ENCODE results near the gene ALOXE3.
A peak's percentile ranks its signal among the peaks of the same experiment; 100 is the strongest.

Gene ALOXE3

DNA sequence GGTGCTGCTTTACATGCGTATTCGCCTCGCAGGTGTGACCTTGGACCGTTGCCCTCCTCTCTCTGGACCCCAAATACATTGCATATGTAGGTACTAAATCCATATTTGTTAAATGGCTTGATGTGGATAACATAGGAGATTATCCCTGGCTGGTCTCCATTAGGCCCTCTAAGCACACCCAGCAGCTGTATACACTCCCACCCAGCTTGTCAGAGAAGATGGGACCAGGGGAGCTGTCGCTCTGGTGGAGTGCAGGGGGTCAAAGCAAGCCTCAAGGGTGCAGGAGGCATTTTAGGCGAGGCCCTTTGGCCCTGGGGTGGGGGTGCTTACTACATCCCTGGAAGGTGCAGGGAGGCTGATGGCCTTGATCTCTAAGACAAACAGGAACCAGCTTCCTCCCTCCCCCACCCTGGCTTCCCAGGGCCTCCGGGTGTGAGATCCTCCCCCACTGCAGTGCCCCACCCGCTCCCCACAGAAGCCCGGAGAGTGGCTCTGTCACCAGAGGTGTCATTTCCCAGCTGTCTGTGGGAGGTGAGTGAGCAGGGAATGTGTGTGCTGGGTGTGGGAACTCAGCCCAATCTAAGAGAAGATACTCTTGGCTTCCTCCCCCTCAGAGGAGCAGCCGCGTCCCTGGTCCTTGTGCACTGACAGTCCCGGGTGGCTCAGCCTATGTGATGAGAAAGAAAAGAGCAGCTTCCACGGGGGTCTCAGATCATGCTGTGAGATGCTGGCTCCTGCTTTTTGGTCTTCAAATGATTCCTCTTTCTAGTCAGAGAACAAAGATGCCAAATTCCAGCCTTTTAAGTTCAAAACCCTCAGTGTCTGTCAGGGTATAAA lies 45.9 kb upstream of the ALOXE3 start:
- Histone ChIP-seq H3K27ac (ENCODE audit: poor library complexity, severe bottlenecking) (peak overlapping the region; percentile 73), H3K9me3 (ENCODE audit: severe bottlenecking) (no peaks in the 10 kb centered on the region), H3K36me3 (ENCODE audit: low read depth) (peaks cover 25% of the 10 kb centered on the region), H3K4me3 (ENCODE audit: severe bottlenecking) (no peak overlapping the region), H3K4me1 (ENCODE audit: insufficient read depth, poor library complexity, severe bottlenecking) (peaks cover 18% of the 10 kb centered on the region), H3K27me3 (ENCODE audit: insufficient read depth, poor library complexity, severe bottlenecking) (no peaks in the 10 kb centered on the region)
- TF ChIP-seq, protein P1, sequence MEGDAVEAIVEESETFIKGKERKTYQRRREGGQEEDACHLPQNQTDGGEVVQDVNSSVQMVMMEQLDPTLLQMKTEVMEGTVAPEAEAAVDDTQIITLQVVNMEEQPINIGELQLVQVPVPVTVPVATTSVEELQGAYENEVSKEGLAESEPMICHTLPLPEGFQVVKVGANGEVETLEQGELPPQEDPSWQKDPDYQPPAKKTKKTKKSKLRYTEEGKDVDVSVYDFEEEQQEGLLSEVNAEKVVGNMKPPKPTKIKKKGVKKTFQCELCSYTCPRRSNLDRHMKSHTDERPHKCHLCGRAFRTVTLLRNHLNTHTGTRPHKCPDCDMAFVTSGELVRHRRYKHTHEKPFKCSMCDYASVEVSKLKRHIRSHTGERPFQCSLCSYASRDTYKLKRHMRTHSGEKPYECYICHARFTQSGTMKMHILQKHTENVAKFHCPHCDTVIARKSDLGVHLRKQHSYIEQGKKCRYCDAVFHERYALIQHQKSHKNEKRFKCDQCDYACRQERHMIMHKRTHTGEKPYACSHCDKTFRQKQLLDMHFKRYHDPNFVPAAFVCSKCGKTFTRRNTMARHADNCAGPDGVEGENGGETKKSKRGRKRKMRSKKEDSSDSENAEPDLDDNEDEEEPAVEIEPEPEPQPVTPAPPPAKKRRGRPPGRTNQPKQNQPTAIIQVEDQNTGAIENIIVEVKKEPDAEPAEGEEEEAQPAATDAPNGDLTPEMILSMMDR (IDR thresholded peaks at IDR 0.05; ENCODE audit: poor library complexity, severe bottlenecking), result no peak
- ATAC-seq (ENCODE audit: low read depth) (peak; percentile 36; the same call in 2 of the 3 replicates), DNase-seq (ENCODE audit: low spot score) (no peak)

DNA sequence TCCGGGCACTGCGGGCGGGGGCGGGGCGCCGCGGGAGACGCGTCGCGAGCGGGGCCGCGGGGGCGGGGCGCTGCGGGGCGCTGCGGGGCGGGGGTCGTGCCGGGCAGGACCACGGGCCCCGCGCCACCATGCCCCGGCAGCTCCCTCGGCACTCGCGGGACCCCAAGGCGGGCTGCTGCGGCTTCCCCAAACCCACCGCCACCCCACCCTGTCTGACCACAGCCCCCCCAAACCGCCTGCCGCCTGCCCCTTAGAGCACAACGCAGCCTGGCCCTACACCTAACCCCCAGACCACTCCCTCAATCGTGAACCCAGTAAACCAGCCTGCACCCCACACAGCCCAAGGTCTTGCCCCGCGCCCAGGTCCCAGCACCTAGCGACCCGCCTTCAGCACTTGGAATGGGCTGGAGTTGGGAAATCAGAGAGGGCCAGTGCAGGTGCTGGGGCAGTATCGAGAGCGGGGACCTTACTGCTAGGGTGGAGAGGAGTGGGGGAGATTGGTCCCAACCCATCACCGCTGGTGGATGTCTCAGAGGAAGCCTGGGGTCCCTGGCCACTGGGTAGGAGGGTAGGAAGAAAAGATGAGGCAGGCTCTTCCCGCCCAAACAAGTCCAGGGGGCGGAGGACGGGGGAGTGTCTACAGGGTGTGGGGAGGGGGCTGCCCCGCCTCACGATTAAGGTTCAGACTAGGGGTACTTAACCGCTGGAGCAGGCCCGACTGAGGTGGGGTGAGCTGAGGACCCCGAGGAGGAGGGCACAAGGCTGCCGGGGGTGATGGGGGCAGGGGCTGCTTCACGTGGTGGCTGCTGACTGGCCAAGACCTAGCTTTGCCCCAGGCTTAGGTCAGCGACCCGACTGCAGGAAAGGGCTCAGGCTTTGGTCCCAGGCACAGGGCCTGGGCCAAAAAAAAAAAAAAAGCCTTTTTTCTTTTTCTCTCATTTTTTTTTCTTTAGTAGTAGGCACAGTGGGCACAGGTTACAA lies 45.0 kb upstream of the ALOXE3 start:
- TF ChIP-seq, protein P1 (IDR thresholded peaks at IDR 0.05; ENCODE audit: poor library complexity, severe bottlenecking), result no peak
- peaks cover 29% of the 10 kb centered on the region for H3K36me3 ChIP-seq (ENCODE audit: low read depth)
- peak; percentile 23; the same call in 1 of the 3 replicates for ATAC-seq (ENCODE audit: low read depth)
- peak overlapping the region; percentile 93 for H3K4me3 ChIP-seq (ENCODE audit: severe bottlenecking)
- no peaks in the 10 kb centered on the region for H3K9me3 ChIP-seq (ENCODE audit: severe bottlenecking)
- no peak for DNase-seq (ENCODE audit: low spot score)
- H3K4me1 ChIP-seq (ENCODE audit: insufficient read depth, poor library complexity, severe bottlenecking), result peaks cover 18% of the 10 kb centered on the region
- peak overlapping the region; percentile 73 for H3K27ac ChIP-seq (ENCODE audit: poor library complexity, severe bottlenecking)
- H3K27me3 ChIP-seq (ENCODE audit: insufficient read depth, poor library complexity, severe bottlenecking), result no peaks in the 10 kb centered on the region

- peaks cover 31% of the 10 kb centered on the region for H3K36me3 ChIP-seq (ENCODE audit: low read depth)
- H3K4me1 ChIP-seq (ENCODE audit: insufficient read depth, poor library complexity, severe bottlenecking), result peaks cover 18% of the 10 kb centered on the region
- H3K4me3 ChIP-seq (ENCODE audit: severe bottlenecking), result peak within 1 kb of the TSS; percentile 93
- H3K27me3 ChIP-seq (ENCODE audit: insufficient read depth, poor library complexity, severe bottlenecking), result no peaks in the 10 kb centered on the region
- TF ChIP-seq, protein P1 (IDR thresholded peaks at IDR 0.05; ENCODE audit: poor library complexity, severe bottlenecking), result no peak
- H3K9me3 ChIP-seq (ENCODE audit: severe bottlenecking), result no peaks in the 10 kb centered on the region
- H3K27ac ChIP-seq (ENCODE audit: poor library complexity, severe bottlenecking), result peak within 1 kb of the TSS; percentile 73
- ATAC-seq (ENCODE audit: low read depth) (peak; percentile 51), DNase-seq (ENCODE audit: low spot score) (no peak)
These were observed 44.1 kb upstream of the ALOXE3 start, which contains the start of gene VAMP2 for GRCh38 chr17:8162233-8162996. TSS of gene VAMP2 (minus strand) at chr17:8162948. CDS start at chr17:8162879, 69 bp downstream.

DNA sequence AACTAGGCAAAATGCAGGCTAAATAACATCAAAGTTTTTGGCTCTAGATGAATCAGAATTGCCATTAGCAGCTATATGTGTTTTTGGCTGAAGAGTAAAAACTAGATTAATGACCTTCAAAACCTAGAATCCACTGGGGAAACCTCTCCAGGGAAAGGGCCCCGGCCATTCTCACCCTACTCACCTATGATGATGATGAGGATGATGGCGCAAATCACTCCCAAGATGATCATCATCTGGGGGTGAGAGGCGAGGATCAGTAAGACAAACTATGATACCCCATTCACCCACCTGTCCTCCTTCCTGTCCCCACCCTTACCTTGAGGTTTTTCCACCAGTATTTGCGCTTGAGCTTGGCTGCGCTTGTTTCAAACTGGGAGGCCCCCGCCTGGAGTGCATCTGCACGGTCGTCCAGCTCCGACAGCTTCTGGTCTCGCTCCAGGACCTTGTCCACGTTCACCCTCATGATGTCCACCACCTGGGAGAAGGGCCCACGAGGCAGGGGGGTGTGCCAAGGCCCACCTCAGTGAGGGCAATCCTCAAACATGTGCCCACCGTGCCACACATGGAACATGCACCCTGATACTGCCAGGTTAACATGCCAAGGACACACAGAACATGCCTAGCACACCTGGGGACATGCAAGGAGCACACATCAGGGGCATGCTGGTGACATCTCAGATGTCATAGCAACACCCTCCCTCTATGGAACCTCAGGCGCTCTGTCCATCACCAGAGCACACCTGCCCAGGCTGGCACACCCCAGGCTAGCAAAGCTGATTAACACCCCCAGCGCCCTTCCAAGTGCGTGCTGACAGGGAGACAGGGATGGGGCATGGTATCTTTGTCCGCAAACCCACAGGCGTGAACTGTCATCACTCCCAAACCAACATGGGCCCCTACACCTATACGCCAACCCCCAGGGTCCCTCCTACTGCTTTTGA lies 43.2 kb upstream of the ALOXE3 start:
- Histone ChIP-seq H3K36me3 (ENCODE audit: low read depth) (peaks cover 31% of the 10 kb centered on the region), H3K27ac (ENCODE audit: poor library complexity, severe bottlenecking) (peak overlapping the region; percentile 73), H3K9me3 (ENCODE audit: severe bottlenecking) (no peaks in the 10 kb centered on the region), H3K4me3 (ENCODE audit: severe bottlenecking) (peak overlapping the region; percentile 93), H3K4me1 (ENCODE audit: insufficient read depth, poor library complexity, severe bottlenecking) (peaks cover 18% of the 10 kb centered on the region), H3K27me3 (ENCODE audit: insufficient read depth, poor library complexity, severe bottlenecking) (no peaks in the 10 kb centered on the region)
- TF ChIP-seq, protein P1 (IDR thresholded peaks at IDR 0.05; ENCODE audit: poor library complexity, severe bottlenecking), result no peak
- ATAC-seq (ENCODE audit: low read depth) (no peak), DNase-seq (ENCODE audit: low spot score) (no peak)

Measured in RWPE2 (cell line).